ENCODE data around the gene MRTFB.

The MRTFB gene

DNA sequence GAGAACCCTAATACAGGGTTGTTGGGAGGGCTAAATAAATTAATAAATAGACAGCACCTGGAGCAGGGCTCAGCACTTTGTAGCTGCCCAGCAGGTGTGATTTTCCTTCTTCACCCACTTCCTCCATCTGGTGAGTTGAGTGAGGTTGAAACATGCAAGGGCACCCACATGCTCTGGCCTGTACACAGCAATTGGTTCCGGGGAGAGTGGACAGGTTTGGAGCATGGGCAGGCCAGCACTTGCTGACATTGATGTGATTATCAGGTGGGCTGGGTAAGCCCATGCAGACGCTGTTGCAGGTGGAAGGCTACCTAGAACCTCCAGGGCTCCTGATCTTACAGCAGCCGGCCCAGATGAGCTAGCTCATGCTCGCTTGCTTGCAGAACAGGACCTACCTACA lies 1.3 kb upstream of the MRTFB start:
- H3K27ac ChIP-seq (replicated peaks): no peak overlapping the region
- TF ChIP-seq, protein P1, sequence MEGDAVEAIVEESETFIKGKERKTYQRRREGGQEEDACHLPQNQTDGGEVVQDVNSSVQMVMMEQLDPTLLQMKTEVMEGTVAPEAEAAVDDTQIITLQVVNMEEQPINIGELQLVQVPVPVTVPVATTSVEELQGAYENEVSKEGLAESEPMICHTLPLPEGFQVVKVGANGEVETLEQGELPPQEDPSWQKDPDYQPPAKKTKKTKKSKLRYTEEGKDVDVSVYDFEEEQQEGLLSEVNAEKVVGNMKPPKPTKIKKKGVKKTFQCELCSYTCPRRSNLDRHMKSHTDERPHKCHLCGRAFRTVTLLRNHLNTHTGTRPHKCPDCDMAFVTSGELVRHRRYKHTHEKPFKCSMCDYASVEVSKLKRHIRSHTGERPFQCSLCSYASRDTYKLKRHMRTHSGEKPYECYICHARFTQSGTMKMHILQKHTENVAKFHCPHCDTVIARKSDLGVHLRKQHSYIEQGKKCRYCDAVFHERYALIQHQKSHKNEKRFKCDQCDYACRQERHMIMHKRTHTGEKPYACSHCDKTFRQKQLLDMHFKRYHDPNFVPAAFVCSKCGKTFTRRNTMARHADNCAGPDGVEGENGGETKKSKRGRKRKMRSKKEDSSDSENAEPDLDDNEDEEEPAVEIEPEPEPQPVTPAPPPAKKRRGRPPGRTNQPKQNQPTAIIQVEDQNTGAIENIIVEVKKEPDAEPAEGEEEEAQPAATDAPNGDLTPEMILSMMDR (IDR thresholded peaks at IDR 0.05; ENCODE audit: insufficient read depth, low read length): no peak
- TF ChIP-seq GABPA (IDR thresholded peaks at IDR 0.05; ENCODE audit: low read depth) (no peak), POLR2AphosphoS5 (IDR thresholded peaks at IDR 0.05; ENCODE audit: low read depth) (no peak), SPI1 (IDR thresholded peaks at IDR 0.05; ENCODE audit: borderline replicate concordance, low read depth) (no peak)
- TF ChIP-seq, protein P2, sequence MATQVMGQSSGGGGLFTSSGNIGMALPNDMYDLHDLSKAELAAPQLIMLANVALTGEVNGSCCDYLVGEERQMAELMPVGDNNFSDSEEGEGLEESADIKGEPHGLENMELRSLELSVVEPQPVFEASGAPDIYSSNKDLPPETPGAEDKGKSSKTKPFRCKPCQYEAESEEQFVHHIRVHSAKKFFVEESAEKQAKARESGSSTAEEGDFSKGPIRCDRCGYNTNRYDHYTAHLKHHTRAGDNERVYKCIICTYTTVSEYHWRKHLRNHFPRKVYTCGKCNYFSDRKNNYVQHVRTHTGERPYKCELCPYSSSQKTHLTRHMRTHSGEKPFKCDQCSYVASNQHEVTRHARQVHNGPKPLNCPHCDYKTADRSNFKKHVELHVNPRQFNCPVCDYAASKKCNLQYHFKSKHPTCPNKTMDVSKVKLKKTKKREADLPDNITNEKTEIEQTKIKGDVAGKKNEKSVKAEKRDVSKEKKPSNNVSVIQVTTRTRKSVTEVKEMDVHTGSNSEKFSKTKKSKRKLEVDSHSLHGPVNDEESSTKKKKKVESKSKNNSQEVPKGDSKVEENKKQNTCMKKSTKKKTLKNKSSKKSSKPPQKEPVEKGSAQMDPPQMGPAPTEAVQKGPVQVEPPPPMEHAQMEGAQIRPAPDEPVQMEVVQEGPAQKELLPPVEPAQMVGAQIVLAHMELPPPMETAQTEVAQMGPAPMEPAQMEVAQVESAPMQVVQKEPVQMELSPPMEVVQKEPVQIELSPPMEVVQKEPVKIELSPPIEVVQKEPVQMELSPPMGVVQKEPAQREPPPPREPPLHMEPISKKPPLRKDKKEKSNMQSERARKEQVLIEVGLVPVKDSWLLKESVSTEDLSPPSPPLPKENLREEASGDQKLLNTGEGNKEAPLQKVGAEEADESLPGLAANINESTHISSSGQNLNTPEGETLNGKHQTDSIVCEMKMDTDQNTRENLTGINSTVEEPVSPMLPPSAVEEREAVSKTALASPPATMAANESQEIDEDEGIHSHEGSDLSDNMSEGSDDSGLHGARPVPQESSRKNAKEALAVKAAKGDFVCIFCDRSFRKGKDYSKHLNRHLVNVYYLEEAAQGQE (IDR thresholded peaks at IDR 0.05; ENCODE audit: insufficient replicate concordance, low read depth): no peak
- H3K4me3 ChIP-seq (replicated peaks; ENCODE audit: insufficient read depth, low read length): no peak overlapping the region
- no peak for DNase-seq (ENCODE audit: low read depth in 1 of 2, low spot score in 1 of 2)
- no peaks in the 10 kb centered on the region for H3K27me3 ChIP-seq (ENCODE audit: insufficient read depth, poor library complexity, severe bottlenecking)

DNA sequence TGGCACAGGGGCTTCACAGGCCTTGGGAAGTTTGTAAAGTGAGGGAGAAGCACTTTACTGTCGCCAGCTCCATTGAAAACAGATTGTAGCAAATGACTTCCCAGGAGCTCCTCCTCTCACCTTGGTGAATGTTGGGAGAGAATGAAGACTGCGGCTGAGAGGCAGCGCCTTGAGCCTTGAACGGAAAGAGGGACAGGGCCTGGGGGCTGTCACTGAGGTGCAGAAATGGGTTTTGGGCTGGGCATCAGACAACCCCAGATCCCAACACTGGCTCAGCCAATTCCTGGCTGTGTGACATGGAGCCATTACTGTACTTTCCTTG lies 603 bp upstream of the MRTFB start:
- Histone ChIP-seq H3K27ac (replicated peaks) (no peak overlapping the region), H3K27me3 (ENCODE audit: insufficient read depth, poor library complexity, severe bottlenecking) (no peaks in the 10 kb centered on the region), H3K4me3 (replicated peaks; ENCODE audit: insufficient read depth, low read length) (peak overlapping the region; percentile 89)
- DNase-seq (ENCODE audit: low read depth in 1 of 2, low spot score in 1 of 2): no peak
- TF ChIP-seq GABPA (IDR thresholded peaks at IDR 0.05; ENCODE audit: low read depth) (no peak), SPI1 (IDR thresholded peaks at IDR 0.05; ENCODE audit: borderline replicate concordance, low read depth) (no peak), POLR2AphosphoS5 (IDR thresholded peaks at IDR 0.05; ENCODE audit: low read depth) (no peak)
- TF ChIP-seq, protein P2 (IDR thresholded peaks at IDR 0.05; ENCODE audit: insufficient replicate concordance, low read depth): no peak
- TF ChIP-seq, protein P1 (IDR thresholded peaks at IDR 0.05; ENCODE audit: insufficient read depth, low read length): no peak

DNA sequence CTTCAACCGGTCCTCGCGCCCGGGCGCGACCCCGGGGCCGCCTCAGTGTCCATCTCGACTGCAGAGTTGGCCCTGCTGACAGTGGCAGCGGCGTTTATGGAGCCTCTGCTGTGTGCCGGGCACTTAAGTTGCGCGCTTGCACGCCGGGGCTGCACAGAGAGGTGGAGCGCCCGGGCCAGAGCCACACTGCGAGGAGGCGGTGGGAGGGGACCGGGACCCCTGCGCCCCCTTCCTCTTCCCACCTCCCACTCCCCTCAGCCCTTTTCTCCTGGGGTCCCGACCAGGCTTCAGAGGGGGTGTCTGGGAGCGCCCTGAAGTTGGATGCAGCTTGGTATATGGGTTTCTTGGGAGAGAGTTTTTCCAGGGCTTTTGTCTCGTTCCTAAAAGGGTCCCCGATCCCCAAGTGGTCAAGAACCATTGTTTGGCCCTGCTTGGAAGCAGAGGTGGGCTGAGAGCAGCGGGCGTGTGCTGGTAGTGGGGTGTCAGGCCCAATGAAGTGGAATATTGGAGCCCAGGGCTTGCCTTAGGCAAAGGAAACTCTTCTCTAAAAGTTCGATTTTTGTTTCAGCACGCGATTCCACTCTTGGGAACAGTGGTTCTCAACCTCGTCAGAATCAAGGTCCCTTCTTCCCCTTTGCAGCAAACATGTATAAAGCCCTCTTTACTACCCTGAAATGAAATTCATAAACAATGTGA lies 605 bp downstream of the MRTFB start:
- Histone ChIP-seq H3K27ac (replicated peaks) (no peak overlapping the region), H3K4me3 (replicated peaks; ENCODE audit: insufficient read depth, low read length) (peak overlapping the region; percentile 89), H3K27me3 (ENCODE audit: insufficient read depth, poor library complexity, severe bottlenecking) (no peaks in the 10 kb centered on the region)
- TF ChIP-seq POLR2AphosphoS5 (IDR thresholded peaks at IDR 0.05; ENCODE audit: low read depth) (no peak), SPI1 (IDR thresholded peaks at IDR 0.05; ENCODE audit: borderline replicate concordance, low read depth) (no peak), GABPA (IDR thresholded peaks at IDR 0.05; ENCODE audit: low read depth) (no peak)
- TF ChIP-seq, protein P2 (IDR thresholded peaks at IDR 0.05; ENCODE audit: insufficient replicate concordance, low read depth): no peak
- TF ChIP-seq, protein P1 (IDR thresholded peaks at IDR 0.05; ENCODE audit: insufficient read depth, low read length): no peak
- DNase-seq (ENCODE audit: low read depth in 1 of 2, low spot score in 1 of 2): peak; percentile 1 to 2

All from HL-60 (cell line).